Prostate gland (tissue), 2 donors: ENCODE data around the gene ADORA3. TPM values are rescaled to one million over a fixed set of nuclear protein-coding genes. Genes with fewer than 3 reads are reported as not detected.

ENCODE experiments used
- DNase-seq: peaks from one replicate; pipeline ENCODE4 v3.0.0-alpha.2; 2019; ENCODE audit warnings: low spot score
- H3K27ac ChIP-seq, 2 donors: fragments of 200-600 bp; sonication (generic); 2 replicates each; pipeline ENCODE4 v1.5.1; 2017 to 2019
- H3K27me3 ChIP-seq: fragments of 200-600 bp; sonication (generic); replicated peaks from 2 replicates; pipeline ENCODE4 v1.5.1; 2019; ENCODE audit not compliant: insufficient read depth
- H3K36me3 ChIP-seq, 2 donors: fragments of 200-600 bp; sonication (generic); 1 replicate in 1 of 2; 2 replicates in 1 of 2; pipeline versions ENCODE4 v1.5.1 to v1.8.1; 2017 to 2019
- H3K4me1 ChIP-seq: fragments of 200-600 bp; sonication (generic); replicated peaks from 2 replicates; pipeline ENCODE4 v1.5.1; 2019
- H3K4me3 ChIP-seq, 2 donors: fragments of 200-600 bp; sonication (generic); 2 replicates each; pipeline ENCODE4 v1.5.1; 2017 to 2019
- H3K9me3 ChIP-seq: fragments of 200-600 bp; sonication (generic); 2 replicates; pipeline ENCODE4 v1.5.1; 2017
- CTCF ChIP-seq, 4 experiments: fragments of 200-600 bp in 2 of 4; fragments of 450-650 bp in 2 of 4; sonication (generic) in 2 of 4; IDR thresholded peaks; 1 replicate in 3 of 4; 2 replicates in 1 of 4; pipeline ENCODE4 v1.5.1; 2016 to 2019; ENCODE audit warnings: antibody characterized with exemption in 4 of 4, mild to moderate bottlenecking in 2 of 4, moderate library complexity in 2 of 4
- POLR2A ChIP-seq: fragments of 450-650 bp; IDR thresholded peaks from one replicate; pipeline ENCODE4 v1.6.1; 2016; ENCODE audit warnings: antibody characterized with exemption, mild to moderate bottlenecking
- POLR2AphosphoS5 ChIP-seq: sonication (generic); formaldehyde crosslinking; IDR thresholded peaks from one replicate; pipeline ENCODE4 v1.6.1; 2017; ENCODE audit warnings: antibody characterized with exemption
- WGBS: methylation state at CpG from one replicate; pipeline ENCODE4 v1.1.5; 2018; 5-methylcytosine and 5-hydroxymethylcytosine counted together
- intact Hi-C: fragments of 100-400 bp; cut with DNase I; formaldehyde crosslinking; loops from one replicate; pipeline ENCODE4 v1.14.2; 2022
- total RNA-seq, 2 donors: library from RNA; depleted of rRNA; stranded (reverse); fragments of >200 nt; gene quantifications; one replicate each; pipeline ENCODE4 v1.1.0, GENCODE V29; 2016

Gene ADORA3
- total RNA-seq, 2 donors from 2014 or later: 2.0 to 2.9 TPM

GRCh38 chr1:111507411-111508201 lies 4.2 kb upstream of the ADORA3 start:
- 10% methylated on average over 15 of the region's 15 CpGs for WGBS
- no peak overlapping the region for H3K4me3 ChIP-seq
- peaks cover 9% of the 10 kb centered on the region for H3K4me1 ChIP-seq
- peak overlapping the region; percentile 84 to 90 for H3K27ac ChIP-seq
- no peaks in the 10 kb centered on the region for H3K36me3 ChIP-seq
- no peaks in the 10 kb centered on the region for H3K27me3 ChIP-seq
- DNase-seq: peak; percentile 35
- H3K9me3 ChIP-seq: no peaks in the 10 kb centered on the region
- intact Hi-C loops: loop anchor here (2.0 to 5.0 kb wide), 2 partner anchors 149 to 245 kb away; no protein-coding TSS in a partner anchor
- TF ChIP-seq POLR2AphosphoS5 (peak; percentile 29), CTCF (IDR thresholded peaks at IDR 0.05) (peak in 1 of 4 experiments; percentile 4), POLR2A (no peak)

- no peak for TF ChIP-seq POLR2AphosphoS5
- TF ChIP-seq CTCF (IDR thresholded peaks at IDR 0.05): no peak
- no peak for TF ChIP-seq POLR2A
- intact Hi-C loops: loop anchor here (2.0 to 5.0 kb wide), 2 partner anchors 150 to 246 kb away; no protein-coding TSS in a partner anchor
- H3K9me3 ChIP-seq: no peaks in the 10 kb centered on the region
- WGBS: 44% methylated on average over 2 of the region's 2 CpGs
- H3K4me1 ChIP-seq: peaks cover 9% of the 10 kb centered on the region
- no peaks in the 10 kb centered on the region for H3K36me3 ChIP-seq
- no peak overlapping the region for H3K27ac ChIP-seq
- no peak overlapping the region for H3K4me3 ChIP-seq
- H3K27me3 ChIP-seq: no peaks in the 10 kb centered on the region
- no peak for DNase-seq
These were observed 3.1 kb upstream of the ADORA3 start for GRCh38 chr1:111506561-111506960.

- H3K4me3 ChIP-seq: no peak overlapping the region
- H3K4me1 ChIP-seq: peaks cover 9% of the 10 kb centered on the region
- no peaks in the 10 kb centered on the region for H3K36me3 ChIP-seq
- H3K27me3 ChIP-seq: no peaks in the 10 kb centered on the region
- H3K27ac ChIP-seq: no peak overlapping the region
- TF ChIP-seq CTCF (IDR thresholded peaks at IDR 0.05): no peak
- no peak for TF ChIP-seq POLR2AphosphoS5
- TF ChIP-seq POLR2A: no peak
- WGBS: 89% methylated on average over 6 of the region's 6 CpGs
- no peak for DNase-seq
- intact Hi-C loops: loop anchor here (2.0 to 5.0 kb wide), 2 partner anchors 151 to 247 kb away; no protein-coding TSS in a partner anchor
- H3K9me3 ChIP-seq: no peaks in the 10 kb centered on the region
These were observed 2.2 kb upstream of the ADORA3 start for GRCh38 chr1:111505641-111506119.

GRCh38 chr1:111504097-111504496 lies 664 bp upstream of the ADORA3 start:
- Histone ChIP-seq H3K27me3 (no peaks in the 10 kb centered on the region), H3K4me3 (no peak overlapping the region), H3K9me3 (no peaks in the 10 kb centered on the region), H3K36me3 (no peaks in the 10 kb centered on the region), H3K4me1 (peaks cover 9% of the 10 kb centered on the region), H3K27ac (no peak overlapping the region)
- no peak for DNase-seq
- no peak for TF ChIP-seq POLR2AphosphoS5
- no peak for TF ChIP-seq CTCF (IDR thresholded peaks at IDR 0.05)
- no peak for TF ChIP-seq POLR2A
- intact Hi-C loops: no loop called here
- 73% methylated on average over 6 of the region's 6 CpGs for WGBS

- DNase-seq: no peak
- Histone ChIP-seq H3K27me3 (no peaks in the 10 kb centered on the region), H3K4me3 (no peak overlapping the region), H3K9me3 (no peaks in the 10 kb centered on the region), H3K27ac (no peak overlapping the region), H3K4me1 (no peaks in the 10 kb centered on the region), H3K36me3 (no peaks in the 10 kb centered on the region)
- 79% methylated on average over 7 of the region's 7 CpGs for WGBS
- TF ChIP-seq POLR2A: no peak
- TF ChIP-seq CTCF (IDR thresholded peaks at IDR 0.05): no peak
- intact Hi-C loops: no loop called here
These were observed 1.8 kb downstream of the ADORA3 start for GRCh38 chr1:111501645-111502044.
